GM19438 (cell line): ENCODE data around the gene UROC1.

Experiments
- ATAC-seq: cut with Tn5 transposase; IDR thresholded peaks from one replicate; pipeline ENCODE4 v1.9.1; 2021; ENCODE audit warnings: low read depth; ENCODE audit not compliant: unreplicated experiment

Gene UROC1

DNA sequence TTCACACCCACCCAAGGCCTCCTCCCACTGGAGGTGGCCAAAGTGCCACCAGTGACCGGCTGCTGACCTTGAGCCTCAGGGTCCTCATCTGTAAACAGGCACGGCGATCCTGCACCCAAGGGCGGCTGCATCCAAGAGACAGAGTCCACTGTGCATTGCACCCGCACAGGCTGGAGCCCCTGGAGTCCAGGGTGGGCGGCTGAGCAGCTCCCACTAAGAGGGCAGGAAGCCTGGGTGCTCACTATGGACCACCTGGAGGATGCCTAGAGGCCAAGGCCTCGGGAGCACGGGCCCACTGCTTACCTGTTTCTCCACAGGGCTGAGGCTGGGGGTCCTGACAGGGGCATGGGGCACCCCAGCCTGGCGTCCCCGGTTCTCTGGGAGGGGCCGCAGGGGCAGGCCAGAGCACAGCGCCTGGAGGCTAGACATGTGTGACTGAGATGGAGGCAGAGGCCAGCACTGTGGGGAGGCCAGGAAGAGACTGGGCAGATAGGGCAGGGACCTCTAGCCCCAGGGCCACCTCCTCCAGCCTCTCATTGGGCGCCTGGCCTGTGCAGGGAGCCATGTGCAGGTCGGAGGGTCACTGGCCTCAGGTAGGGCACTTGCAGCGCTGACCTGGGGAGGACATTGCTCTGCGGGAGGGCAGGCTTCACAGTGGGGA lies at the start of gene UROC1:
UROC1 (minus strand) TSS at position 483 of the 661 bp plus-strand sequence; CDS start at position 429, 54 bp downstream.
- no peak for ATAC-seq

DNA sequence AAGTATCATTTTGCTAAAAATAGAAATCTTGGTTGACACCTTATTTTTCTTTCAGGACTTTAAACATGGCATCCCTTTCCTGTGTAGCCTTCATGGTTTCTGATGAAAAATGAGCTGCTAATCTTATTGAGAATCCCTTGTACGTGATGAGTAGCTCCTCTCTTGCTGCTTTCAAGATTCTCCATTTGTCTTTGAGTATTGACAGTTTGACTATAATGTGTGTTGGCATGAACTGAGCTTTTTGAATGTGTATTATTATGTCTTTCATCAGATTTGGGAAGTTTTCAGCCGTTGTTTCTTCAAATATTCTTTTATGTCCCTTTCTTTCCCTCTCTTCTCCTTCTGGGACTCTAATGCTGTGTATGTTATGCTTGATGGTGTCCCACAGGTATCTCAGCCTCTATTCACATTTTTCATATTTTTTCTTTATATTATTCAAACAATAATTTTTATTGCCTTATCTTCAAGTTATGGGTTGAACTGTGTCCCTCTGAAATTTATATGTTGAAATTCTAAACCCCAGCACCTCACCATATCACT lies 45.2 kb upstream of the UROC1 start:
- no peak for ATAC-seq

DNA sequence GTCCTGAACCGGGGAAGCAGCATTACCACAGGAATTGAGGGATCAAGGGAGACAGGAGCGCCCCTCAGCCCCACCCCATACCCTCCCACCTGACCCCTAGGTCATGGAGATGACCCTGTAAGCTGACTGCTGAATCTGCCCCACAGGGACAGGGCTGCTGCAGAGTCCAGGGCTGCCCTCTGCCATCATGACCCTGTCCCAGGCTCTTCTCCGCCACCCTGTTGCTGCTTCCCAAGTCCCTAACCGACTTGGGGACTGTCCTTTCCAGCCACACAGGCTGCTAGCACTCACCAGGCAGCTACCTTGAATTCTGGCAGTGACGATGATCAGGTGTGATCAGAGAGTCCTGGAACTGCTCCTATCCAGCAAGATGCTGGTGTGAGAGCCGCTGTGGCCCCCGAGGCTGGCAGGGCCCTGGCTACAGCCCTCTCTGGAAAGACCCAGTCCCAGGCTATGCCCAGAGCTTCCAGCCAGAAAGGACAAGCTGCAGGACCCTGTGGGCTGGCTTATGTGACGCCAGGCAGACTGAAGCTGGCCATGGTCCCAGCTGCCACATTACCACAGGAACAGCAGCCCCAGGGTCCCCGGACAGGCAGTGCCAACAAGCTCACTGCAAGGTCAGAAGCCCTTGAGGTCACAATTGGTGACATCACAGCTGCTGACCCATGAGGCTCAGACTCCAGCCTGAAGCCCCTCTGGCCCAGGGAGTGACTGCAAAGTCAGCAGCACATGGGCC lies 40.9 kb upstream of the UROC1 start, which contains the start of gene C3orf22:
C3orf22 (minus strand) TSS at position 597 of the 736 bp plus-strand sequence. CDS start 5,542 bp downstream, outside the sequence.
- no peak for ATAC-seq

DNA sequence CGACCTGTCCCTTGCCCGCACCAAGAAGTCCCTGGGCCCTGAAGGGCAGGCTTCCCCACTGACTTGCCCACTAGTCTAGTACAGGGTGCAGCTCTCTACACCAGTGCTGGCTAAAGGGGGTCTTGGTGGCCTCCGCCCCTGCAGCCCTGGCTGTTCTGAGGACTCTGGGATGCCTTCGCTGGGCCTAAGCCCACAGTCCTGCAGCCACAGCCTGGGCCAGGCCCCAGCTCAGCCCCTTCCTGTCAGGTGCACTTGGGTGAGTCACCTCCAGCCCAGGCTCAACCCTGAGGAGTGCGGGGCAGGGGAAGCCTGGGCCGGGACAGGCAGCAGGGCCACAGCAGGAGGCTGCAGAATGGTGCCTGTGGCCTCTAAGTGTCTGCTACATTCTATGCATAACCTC lies 40.2 kb upstream of the UROC1 start:
- ATAC-seq = no peak

DNA sequence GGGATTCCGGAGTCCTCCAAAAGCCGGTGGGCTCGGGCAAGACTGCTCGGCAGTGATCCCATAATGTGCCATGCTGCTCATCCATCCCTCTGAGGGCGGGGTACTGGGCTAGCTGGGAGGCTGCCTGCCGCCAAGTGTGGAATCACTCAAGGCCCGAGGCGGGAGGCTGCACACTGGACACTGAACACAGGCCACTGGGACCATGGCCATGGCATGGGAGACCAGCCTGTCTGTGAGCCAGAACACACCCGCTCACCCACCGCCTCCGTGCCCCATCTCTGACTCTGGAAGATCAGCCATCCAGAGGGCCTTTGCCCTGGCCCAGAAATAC lies 39.8 kb upstream of the UROC1 start:
- ATAC-seq = no peak

DNA sequence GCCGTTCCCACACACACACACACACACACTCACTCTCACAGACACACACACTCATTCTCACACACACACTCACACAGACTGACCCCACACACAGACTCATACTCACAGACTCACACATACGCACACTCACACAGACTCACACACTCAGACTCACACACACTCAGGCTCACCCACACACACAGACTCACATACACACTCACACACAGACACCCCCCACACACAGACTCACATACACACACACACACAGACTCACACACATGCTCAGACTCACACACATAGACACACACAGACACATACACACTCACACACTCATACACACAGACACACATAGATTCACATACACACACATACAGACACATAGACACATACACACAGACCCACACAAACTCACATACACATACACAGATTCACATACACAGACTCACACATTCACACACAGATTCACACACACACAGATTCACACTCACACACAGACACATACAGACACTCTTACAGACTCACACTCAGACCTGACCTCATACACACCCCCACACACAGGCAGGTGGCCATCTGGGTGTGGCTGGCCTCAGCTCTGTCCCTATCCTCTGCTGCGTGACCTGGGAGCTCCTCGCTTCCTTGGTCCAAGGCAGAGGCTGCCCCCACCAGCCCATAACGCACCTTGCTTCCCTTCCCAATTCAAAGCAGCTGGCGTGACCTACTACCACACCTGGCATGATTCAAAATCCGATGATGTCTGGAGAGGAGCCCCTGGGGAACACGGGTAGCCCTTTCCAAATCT lies 39.3 kb upstream of the UROC1 start:
- no peak for ATAC-seq

DNA sequence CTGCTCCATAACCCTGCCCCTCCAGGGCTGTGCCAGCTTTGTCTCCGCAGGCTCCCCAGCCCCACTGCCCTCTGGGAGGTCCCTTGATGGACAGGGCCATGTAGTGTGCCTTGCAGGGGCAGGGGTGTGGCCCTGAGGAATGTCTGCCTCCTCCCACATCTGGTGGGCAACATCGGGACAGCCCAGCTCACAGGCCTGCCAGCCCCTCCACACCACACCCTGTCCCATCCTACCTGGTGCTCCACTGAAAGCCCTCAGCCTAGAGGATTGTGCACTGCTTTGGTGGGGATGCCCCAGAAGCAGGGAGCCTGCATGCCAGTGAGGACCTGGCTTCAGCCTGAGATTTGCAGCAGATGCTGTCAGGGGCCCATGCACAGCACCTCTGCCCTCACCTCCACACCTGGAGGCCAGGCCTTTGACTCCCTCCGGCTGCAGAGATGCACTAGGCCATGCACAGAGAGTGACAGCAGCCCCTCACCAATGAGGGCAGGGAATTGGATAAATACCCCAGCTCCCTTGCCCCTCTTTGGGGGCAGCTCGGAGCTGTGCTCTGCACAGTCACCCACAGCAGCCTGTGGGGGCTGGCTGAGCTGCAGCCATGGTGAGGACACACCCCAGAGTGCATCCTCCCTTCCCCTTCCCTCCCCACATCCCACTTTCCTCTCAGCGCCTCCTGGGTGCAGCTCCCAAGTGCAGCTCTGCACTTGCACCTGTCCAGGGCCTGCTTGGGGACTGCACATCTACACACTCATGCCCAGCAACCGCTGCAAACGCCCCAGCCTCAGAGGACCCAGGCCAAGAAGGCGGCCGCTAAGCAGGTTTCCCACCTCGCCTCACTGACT lies 38.4 kb upstream of the UROC1 start:
- ATAC-seq = no peak

DNA sequence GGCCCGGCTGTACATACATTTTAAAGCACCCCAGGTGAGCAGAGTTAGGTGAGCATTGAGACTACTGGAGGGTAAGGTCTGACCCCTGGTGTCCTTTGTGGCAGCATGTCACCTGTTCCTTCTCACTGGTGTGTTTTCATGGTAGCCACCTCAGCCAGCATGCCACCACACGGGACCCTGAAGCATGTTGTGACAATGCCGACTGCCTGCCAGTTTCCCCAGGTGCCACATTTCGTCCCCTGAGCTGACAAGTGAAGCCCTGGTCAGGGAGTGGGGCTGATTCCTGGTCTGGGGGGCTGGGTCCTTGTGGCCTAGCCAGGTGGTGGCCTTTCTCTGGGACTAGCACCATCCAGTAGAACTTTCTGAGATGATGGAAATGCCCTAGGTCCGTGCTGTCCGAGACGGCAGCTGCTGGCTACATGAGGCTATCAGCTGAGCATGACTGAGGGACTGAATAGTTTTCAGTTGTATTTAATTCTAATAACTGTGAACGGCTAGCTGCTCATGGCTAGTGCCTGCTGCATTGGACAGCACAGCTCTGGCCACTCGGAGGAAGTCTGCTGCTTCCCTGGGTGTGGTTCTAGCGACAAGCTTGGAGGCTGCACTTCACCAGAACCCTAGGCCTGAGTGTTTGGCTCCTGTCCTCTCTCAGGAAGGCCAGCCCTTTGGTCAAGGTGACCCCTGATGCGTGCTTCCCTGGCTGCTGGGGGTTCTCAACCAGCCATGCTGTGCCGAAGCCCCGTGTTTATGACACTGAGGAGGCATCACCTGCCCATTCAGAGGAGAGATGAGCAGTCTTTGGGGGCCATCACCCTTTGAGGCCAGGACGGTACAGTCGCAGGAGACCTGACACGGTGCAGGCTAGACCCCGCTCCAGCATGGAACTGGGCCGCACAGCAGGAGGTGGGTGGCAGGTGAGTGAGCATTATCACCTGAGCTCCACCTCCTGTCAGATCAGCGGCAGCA lies 37.3 kb upstream of the UROC1 start:
- ATAC-seq = no peak

DNA sequence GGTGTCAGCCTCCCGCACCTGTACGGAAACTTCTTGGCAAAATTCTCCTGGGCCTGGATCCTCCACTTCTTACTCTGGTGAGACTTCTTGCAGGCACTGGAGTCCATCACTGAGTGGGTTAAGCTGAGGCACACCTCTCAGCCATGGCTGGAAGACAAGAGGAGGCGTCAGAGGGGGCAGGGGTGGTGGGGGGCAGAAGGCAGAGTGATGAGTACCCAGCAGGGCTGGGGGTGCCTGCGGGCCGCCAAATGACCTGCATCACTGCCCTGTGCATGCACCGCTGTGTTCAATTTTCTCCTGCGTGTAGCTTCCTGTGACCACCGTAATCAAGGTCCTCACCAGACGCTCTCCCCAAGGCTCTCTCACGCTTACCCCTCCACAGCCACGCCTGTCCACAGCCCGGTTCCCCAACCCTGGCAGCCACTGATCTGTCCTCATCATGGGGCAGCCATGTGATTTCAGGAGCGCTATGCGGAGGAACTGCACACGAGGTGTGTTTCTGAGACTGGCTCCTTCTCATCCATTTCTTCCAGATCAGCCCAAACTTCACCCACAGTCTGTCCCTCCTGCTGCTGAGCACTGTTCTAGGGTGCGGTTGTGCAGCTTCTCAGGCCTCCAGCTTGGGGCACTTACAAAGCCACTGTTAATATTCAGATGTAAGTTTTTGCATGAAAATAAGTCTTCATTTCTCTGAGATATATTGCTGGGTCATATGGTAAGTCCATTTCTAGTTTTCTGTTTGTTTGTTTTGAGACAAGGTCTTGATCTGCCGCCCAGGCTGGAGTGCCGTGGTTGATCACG lies 35.9 kb upstream of the UROC1 start:
- no peak for ATAC-seq

DNA sequence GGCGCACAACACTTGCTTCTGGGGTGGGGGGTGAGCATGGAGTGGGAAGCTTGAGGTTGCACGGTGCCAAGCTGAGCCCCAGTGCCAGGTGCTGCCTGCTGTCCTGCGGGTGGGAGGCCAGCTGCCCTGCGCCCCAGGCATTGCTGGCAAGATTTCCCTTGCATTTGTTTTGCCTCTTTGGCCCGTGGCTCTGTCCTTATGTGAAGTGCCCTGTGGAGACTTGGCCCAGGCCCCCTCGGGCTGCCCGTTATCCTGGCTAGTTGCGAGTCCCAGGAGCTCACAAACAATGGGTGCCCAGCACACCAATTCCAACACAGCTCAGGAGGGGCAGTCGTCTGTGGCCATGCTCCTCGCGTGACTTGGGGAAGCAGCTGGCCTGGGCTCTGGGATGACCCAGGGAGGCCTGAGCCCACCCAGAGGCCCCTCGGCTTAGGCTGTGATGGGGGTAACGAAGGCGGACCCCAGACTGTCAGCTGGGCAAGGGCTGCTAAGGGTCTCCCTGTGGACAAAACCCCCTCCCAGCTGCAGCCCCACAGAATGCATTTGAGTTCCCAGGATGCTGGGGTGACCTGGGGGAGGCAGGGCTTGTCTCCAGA lies 35.2 kb upstream of the UROC1 start:
- no peak for ATAC-seq

DNA sequence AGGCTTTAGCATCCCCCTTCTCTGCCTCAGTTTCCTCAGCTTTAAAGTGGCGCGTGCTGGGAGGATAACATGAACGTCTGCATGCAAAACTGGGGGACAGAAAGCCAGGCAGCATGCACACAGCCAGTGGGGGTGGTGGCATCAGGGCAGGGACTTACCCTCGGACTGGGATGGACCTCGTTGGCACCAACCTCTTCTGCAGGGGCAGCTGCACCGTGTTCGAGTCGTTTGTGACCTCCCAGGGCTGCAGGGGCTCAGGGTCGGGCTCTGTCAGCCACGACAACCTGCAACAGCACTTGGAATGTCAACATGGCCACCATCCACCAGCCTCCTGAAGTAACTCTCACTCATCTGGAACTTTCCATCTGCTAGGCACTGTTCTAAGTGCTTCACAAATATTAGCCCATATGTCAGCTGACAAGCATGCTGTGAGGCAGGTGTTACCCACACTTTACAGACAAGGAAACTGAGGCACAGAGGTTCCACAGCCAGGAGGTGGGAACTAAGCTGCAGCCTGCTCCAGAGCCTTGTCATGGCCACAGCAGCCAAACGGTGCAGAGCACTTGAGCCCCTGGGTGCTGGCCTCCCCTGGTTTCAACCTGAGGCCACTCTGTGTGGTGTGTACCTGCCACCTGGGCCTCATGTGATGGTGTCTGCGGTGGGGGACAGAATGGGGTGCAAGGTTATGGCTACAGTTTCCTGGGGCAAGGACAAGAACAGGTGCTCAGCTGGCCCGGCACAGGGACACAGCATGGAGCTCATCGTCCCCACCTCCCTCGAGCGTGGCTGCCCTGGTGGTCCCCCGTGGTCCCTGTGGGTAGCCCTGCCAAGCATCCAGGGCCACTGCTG lies 34.5 kb upstream of the UROC1 start:
- ATAC-seq = no peak

DNA sequence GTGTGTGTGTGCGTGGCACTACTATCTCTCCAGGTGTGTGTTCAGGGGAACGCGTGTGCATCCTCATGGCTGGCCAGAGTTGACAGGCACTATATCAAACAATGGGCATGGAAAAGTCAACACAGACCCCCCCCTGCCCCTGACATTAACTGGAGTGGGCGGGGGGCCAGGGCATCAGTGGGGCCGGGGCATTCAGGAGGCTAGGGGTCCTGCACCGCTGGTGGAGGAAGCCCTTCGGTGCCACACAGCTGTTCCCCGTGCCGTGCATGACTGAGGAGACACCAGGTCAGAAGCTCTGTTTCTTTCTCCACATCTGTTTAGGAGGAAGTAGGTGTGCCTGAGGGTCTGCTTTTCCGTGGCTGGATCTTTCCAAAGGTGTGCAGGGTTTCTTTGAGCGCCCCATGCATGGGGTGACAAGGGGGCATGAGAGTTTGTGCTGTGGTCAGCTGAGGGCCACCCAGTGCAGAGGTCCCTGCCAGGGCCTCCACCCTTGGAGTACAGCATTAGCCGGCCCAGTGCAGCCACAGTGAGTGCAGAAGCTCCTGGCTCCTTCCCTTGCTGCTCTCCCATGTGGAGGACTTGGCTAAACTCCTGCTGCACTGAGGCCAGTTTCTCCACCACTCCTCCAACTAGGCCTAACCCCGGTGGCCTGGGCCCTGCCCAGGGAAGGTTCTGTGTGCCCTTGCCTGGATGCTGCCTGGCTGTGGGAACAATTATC lies 33.7 kb upstream of the UROC1 start:
- ATAC-seq = no peak

DNA sequence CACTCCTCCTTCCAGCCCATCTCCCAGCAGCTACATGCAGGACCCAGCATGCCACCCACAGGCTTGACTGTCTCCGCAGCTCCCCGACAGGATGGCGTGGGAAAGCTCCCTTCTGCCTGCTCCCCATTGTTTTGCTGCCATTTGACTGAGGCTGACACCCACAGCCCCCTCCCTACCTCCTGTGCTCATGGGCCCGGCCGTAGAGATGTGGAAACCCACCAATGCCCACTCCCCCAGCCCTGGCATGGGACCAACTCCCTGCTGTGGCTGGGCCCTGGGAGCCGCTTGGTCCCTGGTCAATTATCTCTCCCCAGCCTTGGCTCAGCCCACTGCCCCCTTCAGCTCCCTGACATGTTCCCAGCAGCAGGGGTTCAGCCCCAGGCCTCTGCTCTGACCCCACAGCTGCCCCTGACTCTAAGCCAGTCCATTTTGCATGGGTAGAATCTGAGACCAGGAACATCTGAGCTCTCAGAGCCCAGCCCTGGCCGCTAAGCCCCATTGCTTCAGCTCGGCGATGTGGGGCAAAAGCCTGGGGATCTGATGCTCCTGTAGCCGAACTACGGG lies 33.0 kb upstream of the UROC1 start:
- no peak for ATAC-seq

DNA sequence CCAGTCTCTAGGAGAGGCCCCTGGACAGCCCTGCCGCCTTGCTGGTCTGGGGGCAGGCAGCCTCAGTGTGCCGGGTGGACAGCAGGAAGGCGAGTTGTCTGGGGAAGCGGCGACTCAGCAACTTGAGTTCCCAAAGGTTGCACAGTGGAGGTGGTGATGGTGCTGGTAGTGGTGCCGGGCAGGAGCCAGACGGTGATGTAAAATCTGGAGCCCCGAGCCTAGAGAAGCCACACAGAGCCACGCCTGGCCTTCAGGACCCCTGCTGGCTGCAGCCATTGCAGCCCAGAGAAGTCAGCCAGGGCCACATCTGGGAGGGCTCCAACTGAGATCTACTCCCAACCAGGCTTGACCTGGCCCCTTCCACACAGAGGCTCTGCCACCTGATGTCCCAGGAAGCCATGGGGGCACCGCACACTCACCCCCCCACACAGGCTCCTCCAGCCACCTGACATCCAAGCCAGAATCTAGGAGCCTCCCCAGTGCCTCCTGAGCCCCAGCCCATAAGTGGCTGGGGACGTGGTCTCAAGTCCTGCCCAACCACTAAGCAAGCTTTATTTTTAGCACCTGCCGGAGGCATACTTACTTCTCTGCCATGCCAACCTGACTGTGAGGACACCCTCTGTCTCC lies 32.4 kb upstream of the UROC1 start:
- ATAC-seq = no peak

DNA sequence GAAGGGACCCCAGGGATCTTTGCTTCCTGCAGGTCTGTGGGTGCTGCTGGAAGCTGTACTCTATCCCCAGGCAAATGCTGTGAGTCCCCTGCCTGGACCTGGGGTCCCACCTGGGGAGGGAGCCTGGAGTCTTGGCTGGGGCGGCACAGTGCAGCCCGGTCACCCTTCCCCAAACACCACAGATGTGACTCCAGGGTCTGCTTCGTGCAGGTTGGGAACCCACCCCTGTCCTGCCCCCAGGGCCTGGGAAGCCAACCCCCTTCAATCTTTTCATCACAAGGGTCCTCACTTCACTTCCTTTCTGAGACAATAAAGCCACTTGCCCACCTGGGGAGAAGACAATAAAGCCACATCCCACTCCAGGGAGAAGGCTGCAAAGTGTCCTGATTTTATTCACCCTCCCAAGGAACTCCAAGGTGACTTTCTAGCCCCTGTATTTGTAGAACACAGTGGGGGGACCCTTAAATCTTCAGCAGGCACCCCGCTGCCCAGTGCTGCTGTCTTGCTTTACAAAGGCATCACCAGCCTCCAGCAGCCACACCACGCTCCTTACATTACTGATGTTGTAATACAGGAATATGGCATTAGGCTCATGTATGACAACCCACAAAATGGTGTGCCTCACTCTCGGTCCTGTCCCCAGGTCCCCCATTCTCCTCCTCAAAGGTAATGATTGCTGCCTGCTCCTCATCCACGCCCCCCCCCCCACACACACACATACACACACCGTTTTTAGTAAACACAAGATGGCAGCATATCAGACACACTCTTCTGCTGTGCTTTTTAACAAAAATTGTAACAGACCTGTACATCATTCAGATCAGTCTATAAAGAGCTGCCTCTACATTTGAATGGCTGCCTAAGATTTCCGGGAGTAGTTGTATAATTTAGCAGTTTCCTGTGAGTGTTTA lies 31.2 kb upstream of the UROC1 start:
- no peak for ATAC-seq
